Lower lobe of right lung (tissue), 2 donors: ENCODE results near the gene LRRC37A. TPM values are rescaled to one million over a fixed set of nuclear protein-coding genes. Genes with fewer than 3 reads are reported as not detected.
"Not testable (repeated sequence)": the region's sequence is repeated elsewhere in the genome, so short reads cannot be mapped to it uniquely, and the experiment has no call there.

Source experiments
- ATAC-seq, 2 donors: fragments of 200-7000 bp; cut with Tn5 transposase; one replicate each; pipeline ENCODE4 v1.9.1; 2020 to 2022; ENCODE audit warnings: mild to moderate bottlenecking in 2 of 2, moderate library complexity in 2 of 2
- DNase-seq: peaks from one replicate; pipeline ENCODE4 v3.0.0-alpha.2; 2020
- H3K27ac ChIP-seq: fragments of 200-600 bp; one replicate; pipeline ENCODE4 v1.8.0; 2022
- H3K27me3 ChIP-seq: fragments of 200-600 bp; one replicate; pipeline ENCODE4 v1.8.0; 2022; ENCODE audit warnings: low read depth
- H3K36me3 ChIP-seq: fragments of 200-600 bp; one replicate; pipeline ENCODE4 v1.8.0; 2022; ENCODE audit warnings: mild to moderate bottlenecking
- H3K4me1 ChIP-seq: fragments of 200-600 bp; one replicate; pipeline ENCODE4 v1.8.0; 2022
- H3K4me3 ChIP-seq: fragments of 200-600 bp; one replicate; pipeline ENCODE4 v1.8.0; 2022; ENCODE audit warnings: mild to moderate bottlenecking
- H3K9me3 ChIP-seq: fragments of 200-600 bp; one replicate; pipeline ENCODE4 v1.8.0; 2022
- intact Hi-C: fragments of 100-400 bp; cut with DNase I; formaldehyde crosslinking; loops from one replicate; pipeline ENCODE4 v1.11.0; 2022
- total RNA-seq: library from RNA; stranded (reverse); fragmentation: NEBNext Ultra II Directional; extraction: Animal tissue kit (Norgen Biotek cat#: 25700); gene quantifications from one replicate; pipeline ENCODE4 v1.2.1, GENCODE V29; 2021
- donor health status: DM: no; HTN: yes; CAD: no; lungs with severe emphysema.

Gene LRRC37A
- total RNA-seq, 1 donor from 2014 or later = 3.3 TPM

DNA sequence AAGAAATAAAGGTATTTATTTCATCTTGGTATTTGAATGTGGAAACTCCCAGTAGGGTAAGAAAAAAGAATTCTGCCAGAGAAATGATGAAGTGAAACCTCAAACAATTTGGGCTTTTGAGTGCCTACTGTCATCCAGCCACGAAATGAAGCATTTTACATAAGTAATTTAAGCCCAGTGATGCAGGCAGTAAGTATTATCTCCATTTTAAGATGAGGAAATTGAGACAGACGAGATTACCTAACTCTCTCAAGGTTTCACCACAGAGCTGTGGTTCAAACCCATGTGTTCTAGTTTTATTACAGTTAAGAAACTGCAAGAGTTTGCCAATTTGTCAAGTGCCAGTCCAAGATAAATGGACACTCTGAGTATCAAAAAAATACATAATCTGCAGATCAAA lies 53.4 kb downstream of the LRRC37A start:
- ATAC-seq = peak; percentile 47 to 72

DNA sequence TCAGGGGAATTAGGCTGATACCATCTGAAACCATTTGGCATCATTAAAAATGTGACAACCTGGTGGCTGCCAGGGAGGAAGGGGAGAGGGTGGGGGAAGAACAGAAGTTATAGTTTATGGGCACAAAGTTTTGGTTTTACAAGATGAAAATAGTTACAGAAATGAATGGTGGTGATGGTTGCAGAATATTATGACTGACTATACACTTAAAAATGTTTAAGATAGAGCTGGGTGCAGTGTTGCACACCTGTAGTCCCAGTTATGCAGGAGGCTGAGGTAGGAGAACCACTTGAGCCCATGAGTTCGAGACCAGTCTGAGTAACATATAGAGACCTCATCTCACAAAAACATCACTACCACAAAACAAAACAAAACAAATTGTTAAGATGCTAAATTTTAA lies 54.1 kb downstream of the LRRC37A start:
- H3K4me3 ChIP-seq, H3K36me3 ChIP-seq, H3K27me3 ChIP-seq, H3K27ac ChIP-seq, H3K9me3 ChIP-seq, DNase-seq, intact Hi-C loops, ATAC-seq, H3K4me1 ChIP-seq: not testable (repeated sequence)

More for the DNA sequence above, 53.4 kb downstream of the LRRC37A start:
- H3K4me3 ChIP-seq, H3K4me1 ChIP-seq, H3K9me3 ChIP-seq, H3K27ac ChIP-seq, intact Hi-C loops, H3K36me3 ChIP-seq, DNase-seq, H3K27me3 ChIP-seq: not testable (repeated sequence)

DNA sequence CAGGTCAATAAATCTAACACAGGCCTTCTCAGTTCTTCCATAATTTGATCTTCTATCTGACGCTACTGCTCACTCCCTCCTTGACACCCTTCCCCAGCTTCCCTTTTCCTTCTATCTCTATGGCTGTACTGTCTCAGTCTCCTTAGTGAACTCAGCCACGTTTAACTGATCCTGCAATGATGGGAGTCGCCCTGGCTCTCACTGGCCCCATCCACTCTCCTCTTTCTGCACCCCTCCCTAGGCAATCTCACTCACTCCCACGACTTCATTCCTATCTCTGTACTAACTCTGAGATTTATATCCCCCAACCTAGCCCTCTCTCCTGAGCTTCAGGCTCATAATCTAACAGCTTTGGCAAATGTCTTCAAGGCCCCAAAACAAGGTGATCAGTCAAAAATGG lies 58.9 kb downstream of the LRRC37A start:
- H3K27ac ChIP-seq, H3K9me3 ChIP-seq, H3K27me3 ChIP-seq, H3K4me1 ChIP-seq, DNase-seq, intact Hi-C loops, H3K4me3 ChIP-seq, H3K36me3 ChIP-seq: not testable (repeated sequence)
- ATAC-seq = peak in 1 of 2 donors; percentile 6

DNA sequence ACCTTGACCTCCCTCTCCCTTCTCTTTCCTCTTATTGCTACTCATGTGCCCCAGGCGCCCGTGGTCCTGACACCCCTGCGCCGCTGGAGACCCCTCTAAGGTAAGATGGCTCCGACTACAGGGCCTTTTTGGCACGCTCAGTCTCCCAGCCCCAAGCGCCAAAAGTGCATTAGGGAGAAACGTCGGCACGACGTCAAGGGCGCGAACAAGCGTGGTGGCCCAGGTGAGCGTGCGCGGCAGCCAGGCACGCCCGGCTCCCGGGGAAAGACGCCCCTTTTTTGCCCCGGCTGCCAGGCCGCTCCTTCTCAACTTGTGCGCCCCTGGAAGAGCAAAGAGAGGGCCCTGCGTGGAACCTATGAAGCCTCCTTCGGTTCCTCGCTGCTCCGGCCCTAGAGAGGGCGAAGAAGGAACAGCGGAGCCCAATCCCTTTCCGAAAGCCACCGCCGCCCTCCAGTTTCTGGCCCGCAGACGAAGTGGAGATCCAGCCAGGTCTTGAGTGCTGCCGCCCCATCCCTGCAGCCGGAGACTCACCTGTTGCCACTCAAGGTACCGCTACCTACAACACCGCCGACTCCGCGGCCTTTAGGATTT lies 66.3 kb downstream of the LRRC37A start:
- H3K27ac ChIP-seq, H3K4me1 ChIP-seq, H3K27me3 ChIP-seq, DNase-seq, H3K36me3 ChIP-seq, intact Hi-C loops, H3K9me3 ChIP-seq: not testable (repeated sequence)
- peak; percentile 76 to 84 for ATAC-seq
- H3K4me3 ChIP-seq = peak overlapping the region; percentile 39

DNA sequence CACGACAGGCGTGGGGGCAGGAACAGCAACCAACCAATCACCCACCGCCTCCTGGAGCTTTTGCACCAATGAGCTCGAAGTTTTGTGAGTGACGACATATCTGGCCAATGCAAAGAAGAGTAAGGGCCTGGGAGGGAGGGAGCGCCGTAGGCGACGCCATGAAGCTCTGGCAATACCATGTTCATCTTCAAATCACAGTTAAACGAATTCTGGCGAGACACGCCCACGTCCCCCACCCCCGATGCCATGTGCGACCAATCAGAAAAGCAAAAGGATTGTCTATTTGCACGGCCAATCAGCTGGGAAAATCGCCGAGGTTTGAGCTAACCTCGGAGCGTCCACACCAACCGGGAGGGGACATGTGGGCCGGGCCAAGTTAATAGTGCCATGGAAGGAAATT lies 66.8 kb downstream of the LRRC37A start, which contains the start of gene ARL17B:
TSS of gene ARL17B (minus strand) at position 12 of the 400 bp plus-strand sequence. CDS start 3,369 bp downstream, outside the sequence.
- peak within 1 kb of the TSS; percentile 39 for H3K4me3 ChIP-seq
- H3K4me1 ChIP-seq, H3K36me3 ChIP-seq, H3K27ac ChIP-seq, H3K27me3 ChIP-seq, H3K9me3 ChIP-seq, intact Hi-C loops: not testable (repeated sequence)
- peak; percentile 99 to 100 for ATAC-seq
- peak; percentile 94 for DNase-seq

DNA sequence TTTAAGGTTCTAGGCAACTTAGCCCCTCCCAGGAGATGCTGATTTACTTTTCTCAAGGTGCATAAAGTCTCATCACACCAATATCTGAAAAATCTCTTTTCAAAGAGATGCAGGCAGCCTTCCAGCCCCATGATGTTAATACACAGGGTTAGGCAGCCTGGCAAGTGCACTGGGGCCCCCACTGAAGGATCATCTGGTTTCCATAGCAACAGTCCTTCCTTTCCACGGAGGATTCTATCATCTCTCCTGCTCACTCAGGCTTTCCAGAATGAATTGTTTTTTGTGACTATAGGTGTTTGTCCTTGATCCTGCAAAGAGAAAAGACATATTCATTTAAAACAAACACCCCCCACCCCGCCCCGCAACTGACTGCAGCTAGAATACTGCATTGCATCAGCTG lies 72.6 kb downstream of the LRRC37A start:
- H3K36me3 ChIP-seq, H3K27me3 ChIP-seq, ATAC-seq, H3K4me3 ChIP-seq, DNase-seq, H3K27ac ChIP-seq, H3K4me1 ChIP-seq, intact Hi-C loops, H3K9me3 ChIP-seq: not testable (repeated sequence)

DNA sequence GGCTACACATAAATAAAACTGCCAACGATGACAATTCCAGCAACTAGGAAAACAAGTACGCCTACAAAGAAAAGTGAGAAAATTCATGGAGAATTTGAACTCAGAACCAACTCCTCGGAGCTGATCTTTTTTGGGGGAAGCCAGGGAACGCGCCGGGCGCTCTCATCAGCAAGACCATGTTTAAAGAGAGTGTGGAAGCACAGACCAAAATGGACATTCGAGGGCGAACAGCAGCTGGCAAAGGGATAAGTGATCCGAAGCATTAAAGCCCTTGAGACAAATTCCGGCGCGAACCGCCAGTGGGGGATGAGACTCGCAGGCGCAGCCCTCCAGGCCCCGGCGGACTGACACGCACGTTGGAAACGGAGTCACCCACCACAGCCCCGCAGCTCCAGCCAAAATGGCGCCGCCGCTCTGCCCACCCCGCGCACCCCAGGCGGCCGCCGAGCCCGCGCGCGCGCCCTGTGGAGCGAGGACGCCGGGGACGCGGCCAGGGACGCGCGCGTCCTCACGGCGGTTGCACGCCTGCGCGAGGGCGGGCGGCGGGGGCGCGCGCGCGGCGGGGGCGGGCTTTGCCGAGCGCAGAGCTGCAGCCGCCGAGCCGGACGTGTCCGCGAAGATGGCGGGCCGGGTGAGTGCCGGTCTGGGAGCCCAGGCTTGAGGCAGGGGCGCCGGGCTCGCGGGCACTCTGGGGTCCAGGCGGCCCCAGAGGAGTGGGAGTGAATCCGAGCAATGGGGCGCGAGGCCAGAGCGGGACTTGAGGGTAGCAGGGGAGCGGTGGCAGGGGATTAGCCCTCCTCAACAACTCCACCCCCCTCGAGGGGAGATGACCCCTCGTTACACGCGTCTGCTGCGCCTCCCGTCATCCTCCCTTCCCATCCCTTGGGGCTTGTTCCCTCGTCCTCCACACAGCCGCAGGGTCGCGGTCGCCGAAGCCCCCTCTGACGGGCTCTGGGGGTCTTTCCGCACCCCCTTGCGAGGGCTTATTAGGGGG lies 77.6 kb downstream of the LRRC37A start:
- H3K4me3 ChIP-seq, DNase-seq, intact Hi-C loops, H3K27ac ChIP-seq, H3K4me1 ChIP-seq, H3K9me3 ChIP-seq, H3K36me3 ChIP-seq, H3K27me3 ChIP-seq: not testable (repeated sequence)
- ATAC-seq = peak; percentile 99

DNA sequence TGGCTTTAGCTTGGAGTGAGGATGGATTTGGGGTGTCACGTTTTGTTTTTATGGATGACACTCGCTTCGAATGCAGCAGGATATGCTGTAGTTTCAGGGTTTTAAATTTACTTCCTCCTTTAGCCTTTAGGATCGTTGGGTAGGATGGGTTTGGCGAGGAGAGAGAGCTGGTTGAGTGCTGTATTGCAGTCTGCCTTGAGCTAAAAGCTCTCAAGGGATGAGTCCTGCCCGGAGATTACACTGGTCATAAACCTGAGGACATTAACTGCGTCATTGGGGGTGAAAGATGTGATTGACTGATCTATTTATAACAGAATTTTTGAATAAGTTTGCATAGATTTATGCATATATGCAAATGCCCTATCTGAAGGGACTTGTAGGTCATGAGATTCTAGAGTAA lies 78.5 kb downstream of the LRRC37A start:
- H3K27me3 ChIP-seq, H3K9me3 ChIP-seq, H3K36me3 ChIP-seq, H3K4me3 ChIP-seq, intact Hi-C loops, H3K4me1 ChIP-seq, DNase-seq, H3K27ac ChIP-seq: not testable (repeated sequence)
- peak; percentile 74 to 81 for ATAC-seq

DNA sequence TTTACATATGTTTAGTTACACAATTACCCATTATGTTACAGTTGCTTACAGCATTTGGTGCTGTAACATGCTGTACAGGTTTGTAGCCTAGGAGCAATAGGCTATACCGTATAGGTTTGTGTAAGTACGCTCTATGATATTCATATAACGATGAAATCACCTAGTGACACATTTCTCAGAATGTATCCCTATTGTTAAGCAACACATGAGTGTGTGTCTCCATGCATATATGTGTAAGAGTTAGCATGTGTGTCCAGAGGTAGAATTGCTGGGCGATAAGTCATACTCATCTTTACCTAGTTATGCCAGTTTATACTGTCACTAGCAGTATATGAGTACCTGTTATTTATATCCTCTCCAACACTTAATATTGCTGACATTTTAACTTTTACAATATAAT lies 88.2 kb downstream of the LRRC37A start:
- H3K27me3 ChIP-seq, H3K9me3 ChIP-seq, H3K4me1 ChIP-seq, DNase-seq, H3K36me3 ChIP-seq, ATAC-seq, H3K27ac ChIP-seq, H3K4me3 ChIP-seq, intact Hi-C loops: not testable (repeated sequence)

DNA sequence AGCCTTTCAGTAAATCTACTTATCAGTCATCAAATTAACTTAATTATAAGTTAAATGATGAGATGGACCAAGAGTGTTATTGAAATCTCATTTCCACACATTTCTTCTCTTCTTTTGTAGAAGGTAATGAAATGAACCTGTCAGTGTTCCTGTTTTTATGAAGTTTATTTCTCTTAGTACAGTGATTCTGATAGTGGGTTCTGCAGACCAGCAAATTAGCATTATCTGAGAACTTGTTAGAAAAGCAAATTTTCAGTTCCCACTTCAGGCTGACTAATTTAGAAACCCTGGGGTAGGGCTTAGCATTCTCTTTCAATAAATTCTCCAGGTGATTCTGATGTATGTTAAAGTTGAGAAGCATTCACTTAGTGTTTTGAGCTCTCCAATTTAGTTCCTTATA lies 90.6 kb downstream of the LRRC37A start:
- intact Hi-C loops, ATAC-seq: not testable (repeated sequence)

More for the DNA sequence above, 90.6 kb downstream of the LRRC37A start:
- H3K4me1 ChIP-seq, H3K27me3 ChIP-seq, H3K27ac ChIP-seq, H3K9me3 ChIP-seq, DNase-seq, H3K36me3 ChIP-seq, H3K4me3 ChIP-seq: not testable (repeated sequence)

Other genes with a start within 250 kb of the LRRC37A start
- 78.5 TPM for gene KANSL1, start 101.7 kb upstream of the LRRC37A start, total RNA-seq
- gene ARL17B, start 66.6 kb downstream of the LRRC37A start, total RNA-seq = 29.3 TPM
- 13.4 TPM for gene LRRC37A2, start 217.3 kb downstream of the LRRC37A start, total RNA-seq